Mucosa of descending colon (tissue), 3 donors: ENCODE measurements around the gene TMEM208. TPM values are rescaled to one million over a fixed set of nuclear protein-coding genes. Genes with fewer than 3 reads are reported as not detected.

Source experiments
- ATAC-seq: fragments of 200-7000 bp; cut with Tn5 transposase; one replicate; pipeline ENCODE4 v1.9.1; 2020; ENCODE audit warnings: mild to moderate bottlenecking, moderate library complexity
- DNase-seq, 3 donors: peaks; one replicate each; pipeline ENCODE4 v3.0.0-alpha.2; 2020
- H3K36me3 ChIP-seq: fragments of 200-600 bp; one replicate; pipeline ENCODE4 v1.8.0; 2021; ENCODE audit warnings: low read depth, mild to moderate bottlenecking
- H3K4me1 ChIP-seq: fragments of 200-600 bp; one replicate; pipeline ENCODE4 v1.8.0; 2021; ENCODE audit warnings: low read depth, mild to moderate bottlenecking
- H3K4me3 ChIP-seq: fragments of 200-600 bp; one replicate; pipeline ENCODE4 v1.8.0; 2021; ENCODE audit warnings: mild to moderate bottlenecking
- H3K9me3 ChIP-seq: fragments of 200-600 bp; one replicate; pipeline ENCODE4 v1.8.0; 2021; ENCODE audit warnings: mild to moderate bottlenecking
- CTCF ChIP-seq: fragments of 200-600 bp; IDR thresholded peaks from one replicate; pipeline ENCODE4 v1.8.0; 2022; ENCODE audit warnings: antibody characterized with exemption, mild to moderate bottlenecking
- intact Hi-C, 2 donors: fragments of 100-400 bp; cut with DNase I in 1 of 2; cut with micrococcal nuclease in 1 of 2; formaldehyde crosslinking; loops; one replicate each; pipeline versions ENCODE4 v1.11.0 to v1.11.1; 2022; cut with DNase I, micrococcal nuclease
- microRNA-seq: library from miRNA; unstranded; fragments of <30 nt; microRNA quantifications from one replicate; pipeline ENCODE4, GENCODE V29; 2019
- total RNA-seq, 3 donors: library from RNA; stranded (reverse); fragmentation: NEBNext Ultra II Directional in 2 of 3; extraction: Animal tissue kit (Norgen Biotek cat#: 25700) in 2 of 3; gene quantifications; one replicate each; pipeline versions ENCODE4 v1.2.1 to v1.2.4, GENCODE V29; 2021 to 2023
- donor health status: DM: no; HTN: no; CAD: no; lungs with moderate emphysema.
- donor health status: DM: no; HTN: no; CAD: no.
- donor health status: DM: no; HTN: yes; CAD: no.

Gene TMEM208
- total RNA-seq, 3 donors from 2014 or later: 30.8 to 39.6 (median 36.1) TPM

DNA sequence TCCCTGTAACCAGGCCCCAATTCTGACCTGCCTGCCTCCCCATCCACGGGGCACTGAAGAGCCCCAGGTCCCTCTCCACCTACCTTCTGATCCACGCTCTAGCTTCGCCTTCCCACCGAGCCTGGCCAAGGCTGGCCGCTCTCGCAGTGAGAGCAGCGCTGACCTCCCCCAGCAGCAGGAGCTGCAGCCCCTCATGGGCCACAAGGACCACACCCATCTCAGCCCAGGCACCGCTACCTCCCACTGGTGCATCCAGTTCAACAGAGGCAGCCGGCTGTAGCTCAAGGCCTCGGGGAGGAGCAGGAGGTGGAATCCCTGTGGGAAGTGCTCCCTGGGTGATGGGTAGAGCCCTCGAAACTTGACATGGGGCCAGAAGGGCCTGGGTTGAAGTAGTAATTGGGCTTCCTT, 44.0 kb downstream of the TMEM208 start:
- ATAC-seq (no peak), DNase-seq (peak in 2 of 3 donors; percentile 16 to 30)
- Histone ChIP-seq H3K9me3 (no peaks in the 10 kb centered on the region), H3K4me3 (no peak overlapping the region), H3K36me3 (no peaks in the 10 kb centered on the region), H3K4me1 (no peaks in the 10 kb centered on the region)
- no peak for TF ChIP-seq CTCF
- intact Hi-C loops: no loop called here

GRCh38 chr16:67271446-67271845, 44.5 kb downstream of the TMEM208 start:
- intact Hi-C loops: no loop called here

GRCh38 chr16:67275321-67275720, 48.4 kb downstream of the TMEM208 start:
- DNase-seq (no peak), ATAC-seq (no peak)
- no peak overlapping the region for H3K4me3 ChIP-seq
- peaks cover 5% of the 10 kb centered on the region for H3K4me1 ChIP-seq
- no peaks in the 10 kb centered on the region for H3K9me3 ChIP-seq
- intact Hi-C loops: no loop called here
- no peaks in the 10 kb centered on the region for H3K36me3 ChIP-seq
- TF ChIP-seq CTCF: no peak

More at GRCh38 chr16:67271446-67271845, 44.5 kb downstream of the TMEM208 start:
- no peak overlapping the region for H3K4me3 ChIP-seq
- DNase-seq (peak in 2 of 3 donors; percentile 18 to 26), ATAC-seq (no peak)
- H3K36me3 ChIP-seq: no peaks in the 10 kb centered on the region
- H3K9me3 ChIP-seq: no peaks in the 10 kb centered on the region
- H3K4me1 ChIP-seq: no peaks in the 10 kb centered on the region
- TF ChIP-seq CTCF: no peak

DNA sequence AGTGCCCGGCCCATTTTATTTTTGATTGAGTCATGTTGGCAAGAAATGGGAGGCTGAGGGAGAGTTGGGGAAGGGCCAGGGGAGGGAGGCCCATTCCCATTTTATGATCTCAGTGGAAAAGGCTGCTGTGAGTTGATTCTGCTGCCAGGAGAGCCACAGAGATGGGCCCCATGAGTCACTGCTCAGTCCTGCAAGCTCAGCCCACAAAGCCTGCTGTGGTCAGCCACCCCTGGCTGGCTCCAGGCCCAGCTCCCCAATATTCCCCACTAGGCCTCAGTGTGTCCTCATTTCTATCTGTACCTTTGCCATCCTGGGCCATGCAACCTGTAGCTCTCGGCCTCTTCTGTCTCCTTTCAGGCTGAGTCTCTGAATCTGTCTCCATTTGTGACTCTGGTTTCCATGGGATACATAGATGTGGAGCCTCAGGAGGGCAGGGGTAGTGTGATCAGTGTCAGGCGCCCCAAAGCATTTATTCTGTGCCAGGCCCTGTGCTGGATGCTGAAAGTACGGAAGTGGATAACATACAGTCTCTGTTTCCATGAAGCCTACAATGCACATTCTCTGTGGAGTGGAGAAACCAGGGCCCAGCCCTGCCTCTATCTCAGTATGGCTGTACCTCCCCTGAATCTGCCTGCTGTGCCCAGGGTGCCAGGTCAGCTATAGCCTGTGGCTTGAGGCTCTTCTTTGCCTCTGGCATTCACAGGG, 50.5 kb downstream of the TMEM208 start:
- Histone ChIP-seq H3K9me3 (no peaks in the 10 kb centered on the region), H3K36me3 (no peaks in the 10 kb centered on the region), H3K4me3 (no peak overlapping the region), H3K4me1 (peaks cover 5% of the 10 kb centered on the region)
- DNase-seq (peak; percentile 29 to 70 (median 44)), ATAC-seq (peak; percentile 4)
- TF ChIP-seq CTCF: no peak
- intact Hi-C loops: no loop called here

- peak in 2 of 3 donors; percentile 16 to 54 for DNase-seq
- no peaks in the 10 kb centered on the region for H3K36me3 ChIP-seq
- intact Hi-C loops: no loop called here
- TF ChIP-seq CTCF: no peak
- ATAC-seq: peak; percentile 42
- peaks cover 5% of the 10 kb centered on the region for H3K4me1 ChIP-seq
- peak overlapping the region; percentile 67 for H3K4me3 ChIP-seq
- H3K9me3 ChIP-seq: no peaks in the 10 kb centered on the region
Observed at GRCh38 chr16:67277999-67278772, 51.3 kb downstream of the TMEM208 start.

Small RNA genes lying within 50 kb of the gene (microRNA-seq; reads per million reads assigned to microRNA genes)
- gene MIR328: 102 reads per million, percentile 61 among the genes with 10 or more reads in this experiment

Other genes starting within 250 kb of the TMEM208 start
- gene CES4A, start 238.5 kb upstream of the TMEM208 start, total RNA-seq: 10 to 100 TPM in 1 of 3 donors, 1 to 10 TPM in 2; 6.3 to 10.1 (median 8.3) TPM
- 10 to 100 TPM; 26.3 to 35.5 (median 26.8) TPM for gene CBFB, start 198.0 kb upstream of the TMEM208 start, total RNA-seq
- 10 to 100 TPM; 13.3 to 15.7 (median 13.6) TPM for gene PHAF1, start 117.2 kb upstream of the TMEM208 start, total RNA-seq
- gene B3GNT9, start 76.1 kb upstream of the TMEM208 start, total RNA-seq: 1 to 10 TPM; 1.5 to 8.4 (median 4.0) TPM
- 10 to 100 TPM; 21.0 to 27.4 (median 26.6) TPM for gene TRADD, start 67.2 kb upstream of the TMEM208 start, total RNA-seq
- gene FBXL8, start 67.2 kb upstream of the TMEM208 start, total RNA-seq: 10 to 100 TPM; 23.3 to 33.8 (median 24.5) TPM
- 100 to 1,000 TPM in 1 of 3 donors, 10 to 100 TPM in 2; 26.0 to 113 (median 64.4) TPM for gene HSF4, start 62.4 kb upstream of the TMEM208 start, total RNA-seq
- gene NOL3, start 56.6 kb upstream of the TMEM208 start, total RNA-seq: 10 to 100 TPM; 23.5 to 35.9 (median 32.0) TPM
- gene MATCAP1, start 43.2 kb upstream of the TMEM208 start, total RNA-seq: 10 to 100 TPM; 24.8 to 35.1 (median 29.2) TPM
- gene EXOC3L1, start 37.0 kb upstream of the TMEM208 start, total RNA-seq: 1 to 10 TPM; 2.6 to 6.8 (median 2.7) TPM
- 10 to 100 TPM; 70.5 to 77.4 (median 72.9) TPM for gene E2F4, start 35.0 kb upstream of the TMEM208 start, total RNA-seq
- gene ELMO3, start 28.0 kb upstream of the TMEM208 start, total RNA-seq: 10 to 100 TPM; 25.4 to 68.0 (median 42.1) TPM
- gene FHOD1, start 20.4 kb downstream of the TMEM208 start, total RNA-seq: 10 to 100 TPM; 30.7 to 36.5 (median 34.1) TPM
- 1 to 10 TPM; 1.7 to 2.6 (median 1.9) TPM for gene SLC9A5, start 21.8 kb downstream of the TMEM208 start, total RNA-seq
- 10 to 100 TPM in 2 of 3 donors, 1 to 10 TPM in 1; 8.0 to 15.4 (median 10.5) TPM for gene PLEKHG4, start 52.4 kb downstream of the TMEM208 start, total RNA-seq
- under 1 TPM in 1 of 3 donors, not detected in 2; 0.05 TPM for gene KCTD19, start 99.6 kb downstream of the TMEM208 start, total RNA-seq
- gene LRRC36, start 99.7 kb downstream of the TMEM208 start, total RNA-seq: 1 to 10 TPM in 1 of 3 donors, under 1 TPM in 1, not detected in 1; 0.90 to 1.5 TPM
- gene TPPP3, start 166.4 kb downstream of the TMEM208 start, total RNA-seq: 10 to 100 TPM in 1 of 3 donors, 1 to 10 TPM in 2; 3.8 to 23.8 (median 4.8) TPM
- 10 to 100 TPM in 1 of 3 donors, 1 to 10 TPM in 2; 9.2 to 12.3 (median 10.0) TPM for gene ZDHHC1, start 189.3 kb downstream of the TMEM208 start, total RNA-seq
- 100 to 1,000 TPM; 322 to 765 (median 646) TPM for gene HSD11B2, start 204.0 kb downstream of the TMEM208 start, total RNA-seq